ENCODE data around the gene ACOT6.
"Not testable (repeated sequence)": the region's sequence is repeated elsewhere in the genome, so short reads cannot be mapped to it uniquely, and the experiment has no call there.

ACOT6 gene

GRCh38 chr14:73567951-73568885 lies 44.1 kb upstream of the ACOT6 start:
- Histone ChIP-seq H3K4me1 (ENCODE audit: control insufficient read depth, insufficient read depth, low read length) (peaks cover 3% of the 10 kb centered on the region; the same call in 1 of the 2 replicates), H3K4me3 (ENCODE audit: low read depth, low read length) (no peak overlapping the region; the same call in 1 of the 2 replicates), H3K36me3 (ENCODE audit: control insufficient read depth in 2 of 2, insufficient read depth in 1 of 2, low read length in 2 of 2) (peaks cover 0 to 4% of the 10 kb centered on the region in 2 experiments; a peak in 2 of 3 replicates), H3K27ac (ENCODE audit: extremely low read depth, low read depth, low read length) (peak overlapping the region; percentile 73), H3K9me3 (ENCODE audit: control insufficient read depth, insufficient read depth, low read depth, low read length) (no peaks in the 10 kb centered on the region)
- ChIA-PET CTCF (interaction anchor here (0.6 to 2.5 kb wide), 5 partner anchors 47 to 176 kb away, joined by 3 to 11 read pairs (median 3); no protein-coding TSS in a partner anchor), POLR2A (interaction anchor here (0.6 to 1.6 kb wide), 5 partner anchors 21 to 78 kb away, joined by 3 to 6 read pairs (median 3); partner anchors contain the start of gene ACOT6)
- TF ChIP-seq ZNF366 (tag by site-specific recombination; conservative IDR thresholded peaks at IDR 0.05), result no peak
- TF ChIP-seq ZFP41 (tag by site-specific recombination; IDR thresholded peaks at IDR 0.05; ENCODE audit: borderline replicate concordance), result no peak
- no peak for TF ChIP-seq ZBTB10 (tag by site-specific recombination; IDR thresholded peaks at IDR 0.05)
- no peak for TF ChIP-seq AEBP2 (tag by site-specific recombination; IDR thresholded peaks at IDR 0.05; ENCODE audit: borderline replicate concordance)
- no peak for TF ChIP-seq ZNF560 (tag by site-specific recombination; IDR thresholded peaks at IDR 0.05; ENCODE audit: borderline replicate concordance)
- TF ChIP-seq ZSCAN30 (tag by site-specific recombination; IDR thresholded peaks at IDR 0.05), result no peak
- no peak for TF ChIP-seq ZBTB6 (tag by site-specific recombination; IDR thresholded peaks at IDR 0.05)
- no peak for TF ChIP-seq ZNF580 (tag by site-specific recombination; IDR thresholded peaks at IDR 0.05)
- TF ChIP-seq KLF9 (tag by site-specific recombination; IDR thresholded peaks at IDR 0.05; ENCODE audit: low read depth), result no peak
- no peak for TF ChIP-seq ZNF148 (tag by site-specific recombination; IDR thresholded peaks at IDR 0.05; ENCODE audit: borderline replicate concordance)
- TF ChIP-seq ZNF488 (tag by site-specific recombination; IDR thresholded peaks at IDR 0.05), result no peak
- TF ChIP-seq ZNF292 (tag by site-specific recombination; IDR thresholded peaks at IDR 0.05; ENCODE audit: borderline replicate concordance, low read depth), result no peak

GRCh38 chr14:73568886-73569184 lies 43.5 kb upstream of the ACOT6 start:
- POLR2A ChIA-PET, result interaction anchor here (0.6 to 1.6 kb wide), 5 partner anchors 21 to 78 kb away, joined by 3 to 6 read pairs (median 3); partner anchors contain the start of gene ACOT6
- Histone ChIP-seq H3K4me3 (ENCODE audit: low read depth, low read length) (peak overlapping the region; percentile 46), H3K27ac (ENCODE audit: extremely low read depth, low read depth, low read length) (peak overlapping the region; percentile 73)
- TF ChIP-seq PRDM4 (tag by site-specific recombination; IDR thresholded peaks at IDR 0.05), result 0 out of 2 replicates have a peak, but pooled peaks have one; percentile 13
- H3K4me1 ChIP-seq (ENCODE audit: control insufficient read depth, insufficient read depth, low read length); H3K9me3 ChIP-seq (ENCODE audit: control insufficient read depth, insufficient read depth, low read depth, low read length); H3K36me3 ChIP-seq (ENCODE audit: control insufficient read depth in 2 of 2, insufficient read depth in 1 of 2, low read length in 2 of 2): not testable (repeated sequence)
- CTCF ChIA-PET, result interaction anchor here (0.6 to 2.5 kb wide), 4 partner anchors 48 to 175 kb away, joined by 3 to 11 read pairs (median 3); no protein-coding TSS in a partner anchor
